ENCODE data around the gene PTH2R.
"Not testable (repeated sequence)": the region's sequence is repeated elsewhere in the genome, so short reads cannot be mapped to it uniquely, and the experiment has no call there.

The PTH2R gene

GRCh38 chr2:208479342-208479741 lies 72.8 kb downstream of the PTH2R start:
- TF ChIP-seq CTCF (IDR thresholded peaks at IDR 0.05; ENCODE audit: borderline replicate concordance, control extremely low read depth, extremely low read depth, insufficient read depth, missing control alignments): no peak
- in situ Hi-C loops (cut with MboI; ENCODE audit: low sequenced_read_pairs, unreplicated experiment): no loop called here
- DNase-seq (ENCODE audit: low spot score): no peak

- DNase-seq (ENCODE audit: low spot score); in situ Hi-C loops (cut with MboI; ENCODE audit: low sequenced_read_pairs, unreplicated experiment): not testable (repeated sequence)
These were observed 75.4 kb downstream of the PTH2R start for GRCh38 chr2:208481945-208482344.

- in situ Hi-C loops (cut with MboI; ENCODE audit: low sequenced_read_pairs, unreplicated experiment); DNase-seq (ENCODE audit: low spot score): not testable (repeated sequence)
These were observed 75.9 kb downstream of the PTH2R start for GRCh38 chr2:208482453-208483015.

- in situ Hi-C loops (cut with MboI; ENCODE audit: low sequenced_read_pairs, unreplicated experiment): no loop called here
- TF ChIP-seq CTCF (IDR thresholded peaks at IDR 0.05; ENCODE audit: borderline replicate concordance, control extremely low read depth, extremely low read depth, insufficient read depth, missing control alignments): no peak
- DNase-seq (ENCODE audit: low spot score): no peak
These were observed 78.8 kb downstream of the PTH2R start for GRCh38 chr2:208485390-208485789.

GRCh38 chr2:208488686-208489564 lies 82.3 kb downstream of the PTH2R start:
- in situ Hi-C loops (cut with MboI; ENCODE audit: low sequenced_read_pairs, unreplicated experiment): no loop called here
- no peak for DNase-seq (ENCODE audit: low spot score)
- TF ChIP-seq CTCF (IDR thresholded peaks at IDR 0.05; ENCODE audit: borderline replicate concordance, control extremely low read depth, extremely low read depth, insufficient read depth, missing control alignments): no peak

GRCh38 chr2:208489687-208490086 lies 83.1 kb downstream of the PTH2R start:
- TF ChIP-seq CTCF (IDR thresholded peaks at IDR 0.05; ENCODE audit: borderline replicate concordance, control extremely low read depth, extremely low read depth, insufficient read depth, missing control alignments): no peak
- no peak for DNase-seq (ENCODE audit: low spot score)
- in situ Hi-C loops (cut with MboI; ENCODE audit: low sequenced_read_pairs, unreplicated experiment): no loop called here

GRCh38 chr2:208490492-208490891 lies 83.9 kb downstream of the PTH2R start:
- DNase-seq (ENCODE audit: low spot score): no peak
- in situ Hi-C loops (cut with MboI; ENCODE audit: low sequenced_read_pairs, unreplicated experiment): no loop called here
- no peak for TF ChIP-seq CTCF (IDR thresholded peaks at IDR 0.05; ENCODE audit: borderline replicate concordance, control extremely low read depth, extremely low read depth, insufficient read depth, missing control alignments)

Measured in GM13976 (cell line).